Inferior parietal cortex (tissue), 1 donor: ENCODE data around the gene MIA2.
"Not testable (repeated sequence)": the region's sequence is repeated elsewhere in the genome, so short reads cannot be mapped to it uniquely, and the experiment has no call there.

Experiments used
- DNase-seq: peaks from one replicate; pipeline ENCODE4 v3.0.0-alpha.2; 2016; ENCODE audit errors: extremely low spot score

Gene MIA2, protein sequence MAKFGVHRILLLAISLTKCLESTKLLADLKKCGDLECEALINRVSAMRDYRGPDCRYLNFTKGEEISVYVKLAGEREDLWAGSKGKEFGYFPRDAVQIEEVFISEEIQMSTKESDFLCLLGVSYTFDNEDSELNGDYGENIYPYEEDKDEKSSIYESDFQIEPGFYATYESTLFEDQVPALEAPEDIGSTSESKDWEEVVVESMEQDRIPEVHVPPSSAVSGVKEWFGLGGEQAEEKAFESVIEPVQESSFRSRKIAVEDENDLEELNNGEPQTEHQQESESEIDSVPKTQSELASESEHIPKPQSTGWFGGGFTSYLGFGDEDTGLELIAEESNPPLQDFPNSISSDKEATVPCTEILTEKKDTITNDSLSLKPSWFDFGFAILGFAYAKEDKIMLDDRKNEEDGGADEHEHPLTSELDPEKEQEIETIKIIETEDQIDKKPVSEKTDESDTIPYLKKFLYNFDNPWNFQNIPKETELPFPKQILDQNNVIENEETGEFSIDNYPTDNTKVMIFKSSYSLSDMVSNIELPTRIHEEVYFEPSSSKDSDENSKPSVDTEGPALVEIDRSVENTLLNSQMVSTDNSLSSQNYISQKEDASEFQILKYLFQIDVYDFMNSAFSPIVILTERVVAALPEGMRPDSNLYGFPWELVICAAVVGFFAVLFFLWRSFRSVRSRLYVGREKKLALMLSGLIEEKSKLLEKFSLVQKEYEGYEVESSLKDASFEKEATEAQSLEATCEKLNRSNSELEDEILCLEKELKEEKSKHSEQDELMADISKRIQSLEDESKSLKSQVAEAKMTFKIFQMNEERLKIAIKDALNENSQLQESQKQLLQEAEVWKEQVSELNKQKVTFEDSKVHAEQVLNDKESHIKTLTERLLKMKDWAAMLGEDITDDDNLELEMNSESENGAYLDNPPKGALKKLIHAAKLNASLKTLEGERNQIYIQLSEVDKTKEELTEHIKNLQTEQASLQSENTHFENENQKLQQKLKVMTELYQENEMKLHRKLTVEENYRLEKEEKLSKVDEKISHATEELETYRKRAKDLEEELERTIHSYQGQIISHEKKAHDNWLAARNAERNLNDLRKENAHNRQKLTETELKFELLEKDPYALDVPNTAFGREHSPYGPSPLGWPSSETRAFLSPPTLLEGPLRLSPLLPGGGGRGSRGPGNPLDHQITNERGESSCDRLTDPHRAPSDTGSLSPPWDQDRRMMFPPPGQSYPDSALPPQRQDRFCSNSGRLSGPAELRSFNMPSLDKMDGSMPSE (N-terminal part only)

DNA sequence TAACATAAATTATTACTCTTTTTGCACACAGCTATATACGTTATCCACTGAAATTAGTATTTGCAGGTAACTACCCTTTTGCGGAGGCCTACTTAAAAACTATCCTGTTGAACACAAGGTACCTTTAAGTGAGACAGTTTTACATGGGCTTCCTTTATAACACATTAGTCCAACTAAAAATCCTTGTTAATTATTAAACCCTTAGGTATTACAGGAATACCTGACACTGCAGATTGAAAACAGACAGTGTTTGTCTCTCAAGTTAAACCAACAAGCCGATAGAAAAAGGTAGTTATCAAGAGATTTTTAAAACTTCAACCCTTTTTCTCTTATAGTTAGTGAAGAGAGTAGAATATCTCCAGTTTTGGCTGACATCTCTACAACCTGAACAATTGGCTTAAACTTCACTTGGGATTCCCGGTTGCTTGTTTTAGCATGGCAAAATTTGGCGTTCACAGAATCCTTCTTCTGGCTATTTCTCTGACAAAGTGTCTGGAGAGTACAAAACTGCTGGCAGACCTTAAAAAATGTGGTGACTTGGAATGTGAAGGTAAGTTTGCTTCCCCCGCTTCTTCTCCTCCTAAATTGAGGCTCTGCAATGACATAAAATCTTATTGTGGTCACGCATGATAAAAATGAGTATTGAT is at the start of gene MIA2:
Gene MIA2 (plus strand): TSS at position 236 of the 647 bp plus-strand sequence. CDS start 200 bp downstream, at position 436.
- no peak for DNase-seq

DNA sequence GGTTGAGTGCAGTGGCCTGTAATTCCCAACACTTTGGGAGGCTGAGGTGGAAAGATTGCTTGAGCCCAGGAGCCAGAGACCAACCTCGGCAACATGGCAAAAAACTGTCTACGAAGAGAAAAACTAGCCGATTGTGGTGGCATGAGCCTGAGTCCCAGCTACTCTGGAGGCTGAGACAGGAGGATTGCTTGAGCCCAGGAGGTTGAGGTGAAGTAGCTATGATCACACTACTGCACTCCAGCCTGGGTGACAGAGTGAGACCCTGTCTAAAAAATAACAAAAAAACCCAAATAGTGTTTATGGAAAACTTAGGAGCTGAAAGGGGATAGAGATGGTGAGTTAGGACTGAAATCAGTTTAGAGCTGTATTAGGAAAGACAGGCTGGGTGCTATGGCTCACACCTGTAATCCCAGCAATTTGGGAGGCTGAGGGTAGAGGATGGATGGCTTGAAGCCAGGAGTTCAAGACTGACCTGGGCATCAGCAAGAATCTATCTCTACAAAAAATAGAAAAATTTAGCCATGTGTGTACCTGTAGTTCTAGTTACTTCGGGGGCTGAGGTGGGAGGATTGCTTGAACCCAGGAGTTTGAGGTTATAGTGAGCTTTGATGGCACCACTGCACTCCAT is 49.0 kb upstream of the MIA2 start:
- no peak for DNase-seq

DNA sequence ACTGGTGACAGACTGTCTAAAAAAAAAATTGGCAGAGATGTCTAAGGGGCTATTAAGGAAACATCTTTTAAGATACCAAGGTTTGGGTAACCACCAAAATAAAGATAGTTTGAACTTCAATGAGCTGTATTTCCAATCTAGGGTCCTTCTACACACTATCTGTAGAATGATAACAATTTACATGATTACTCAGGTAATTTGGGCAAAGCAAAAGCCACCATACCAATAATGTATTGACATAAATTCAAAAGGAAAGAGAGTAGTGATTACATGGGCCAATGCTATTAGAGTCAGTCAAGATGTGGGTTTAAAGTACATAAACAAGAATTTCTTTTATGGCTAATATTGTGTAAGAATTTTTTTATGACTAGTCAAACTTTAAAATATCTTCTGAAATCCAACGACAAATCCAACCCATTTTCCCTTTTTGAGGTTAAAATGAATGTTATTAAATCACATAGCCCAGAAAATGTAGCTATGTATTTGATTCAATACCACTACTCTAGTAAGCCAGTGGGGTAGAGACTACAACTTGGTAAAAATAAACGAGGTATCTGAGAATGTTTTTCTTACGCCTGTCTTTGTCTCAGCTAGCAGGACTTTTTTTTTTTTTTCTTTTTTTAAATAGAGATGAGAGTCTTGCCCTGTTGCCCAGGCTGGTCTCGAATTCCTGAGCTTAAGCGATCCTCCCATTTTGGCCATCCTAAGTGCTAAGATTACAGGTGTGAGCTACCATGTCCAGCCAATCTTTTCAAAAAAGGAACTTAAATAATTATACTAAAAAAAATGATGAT is 48.3 kb upstream of the MIA2 start:
- no peak for DNase-seq

DNA sequence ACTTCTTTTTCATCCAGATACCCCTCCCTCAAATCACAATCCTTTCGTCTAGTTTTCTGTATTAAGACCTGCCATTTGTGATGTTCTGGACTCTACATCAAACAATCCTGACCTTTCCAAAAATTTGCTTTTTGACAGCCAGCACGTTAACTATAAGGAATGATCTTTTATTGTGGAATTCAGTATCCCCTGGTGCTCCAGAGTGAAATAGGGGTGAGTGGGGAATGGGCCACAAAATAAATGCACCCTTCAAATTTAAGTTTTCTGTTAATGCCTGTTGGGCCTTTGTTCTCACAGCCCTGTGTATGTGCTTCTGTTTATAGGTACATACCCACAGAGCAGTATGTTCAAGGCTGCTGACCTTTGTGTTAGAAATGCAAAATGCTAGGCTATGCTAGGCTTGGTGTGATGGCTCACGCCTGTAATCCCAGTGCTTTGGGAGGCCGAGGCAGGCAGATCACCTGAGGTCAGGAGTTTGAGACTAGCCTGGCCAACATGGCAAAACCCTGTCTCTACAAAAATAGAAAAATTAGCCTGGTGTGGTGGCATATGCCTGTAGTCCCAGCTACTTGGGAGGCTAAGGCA is 46.7 kb upstream of the MIA2 start:
- DNase-seq = no peak

DNA sequence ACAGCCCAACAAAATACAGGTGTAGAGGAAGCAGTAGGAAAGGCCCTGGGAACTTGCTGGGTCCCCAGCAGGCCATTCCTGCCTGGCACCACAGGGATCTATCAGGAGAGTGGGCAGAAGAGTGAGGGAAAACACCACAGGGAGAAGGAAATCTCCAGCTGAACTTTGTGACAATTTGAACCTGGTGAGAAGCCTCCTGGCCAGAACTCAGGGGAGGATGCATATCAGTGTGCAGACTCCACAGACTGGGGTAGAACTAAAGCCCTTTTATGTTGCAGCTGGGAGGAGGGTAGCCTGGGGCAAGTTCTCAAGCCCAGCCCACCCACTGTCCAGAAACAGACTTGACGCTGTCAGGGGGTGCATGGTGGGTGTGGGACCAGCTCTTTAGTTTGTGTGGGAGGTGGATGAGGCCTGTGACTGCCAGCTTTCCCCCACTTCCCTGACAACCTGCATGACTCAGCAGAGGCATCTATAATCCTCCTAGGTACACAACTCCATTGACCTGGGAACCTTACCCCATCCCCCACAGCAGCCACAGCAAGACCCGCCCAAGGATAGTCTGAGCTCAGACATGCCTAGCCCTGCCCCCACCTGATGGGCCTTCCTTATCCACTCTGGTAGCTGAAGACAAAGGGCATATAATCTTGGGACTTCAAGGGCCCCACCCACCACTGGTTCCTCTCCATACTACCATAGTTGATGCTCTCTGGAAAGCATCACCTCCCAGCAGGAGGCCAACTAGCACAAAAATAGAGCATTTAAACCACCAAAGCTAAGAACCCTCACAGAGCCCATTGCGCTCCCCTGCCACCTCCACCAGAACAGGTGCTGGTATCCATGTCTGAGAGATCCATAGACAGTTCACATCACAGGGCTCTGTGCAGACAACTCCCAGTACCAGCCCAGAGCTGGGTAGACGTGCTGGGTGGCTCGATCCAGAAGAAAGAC is 29.8 kb upstream of the MIA2 start:
- DNase-seq = no peak

DNA sequence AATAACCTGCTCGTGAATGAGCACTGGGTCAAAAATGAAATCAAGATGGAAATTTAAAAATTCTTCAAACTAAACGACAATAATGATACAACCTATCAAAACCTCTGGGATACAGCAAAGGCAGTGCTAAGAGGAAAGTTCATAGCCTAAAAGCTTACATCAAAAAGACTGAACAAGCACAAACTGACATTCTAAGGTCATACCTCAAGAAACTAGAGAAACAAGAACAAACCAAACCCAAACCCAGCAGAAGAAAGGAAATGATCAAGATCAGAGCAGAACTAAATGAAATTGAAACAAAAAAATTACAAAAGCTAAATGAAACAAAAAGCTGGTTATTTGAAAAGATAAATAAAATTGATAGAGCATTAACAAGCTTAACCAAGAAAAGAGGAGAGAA is 26.3 kb upstream of the MIA2 start:
- DNase-seq = not testable (repeated sequence)

DNA sequence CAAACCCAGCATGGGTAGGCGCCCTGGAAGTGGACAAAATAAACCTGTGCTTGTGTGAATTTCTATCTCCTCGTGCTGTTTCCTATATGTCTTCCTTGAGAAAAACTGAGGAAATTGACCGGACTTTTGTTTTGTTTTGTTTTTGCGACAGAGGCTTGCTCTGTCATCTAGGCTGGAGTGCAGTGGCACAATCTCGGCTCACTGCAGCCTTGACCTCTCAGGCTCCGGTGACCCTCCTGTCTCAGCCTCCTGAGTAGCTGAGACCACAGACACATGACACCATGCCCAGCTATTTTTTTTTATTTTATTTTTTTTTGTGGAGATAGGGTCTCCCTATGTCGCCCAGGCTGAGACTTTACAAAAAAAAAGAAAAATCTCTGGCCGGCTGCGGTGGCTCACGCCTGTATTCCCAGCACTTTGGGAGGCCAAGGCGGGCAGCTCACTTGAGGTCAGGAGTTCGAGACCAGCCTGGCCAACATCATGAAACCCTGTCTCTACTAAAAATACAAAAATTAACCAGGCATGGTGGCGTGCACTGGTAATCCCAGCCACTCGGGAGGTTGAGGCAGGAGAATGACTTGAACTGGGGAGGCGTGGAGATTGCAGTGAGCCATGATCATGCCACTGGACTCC is 22.5 kb upstream of the MIA2 start:
- no peak for DNase-seq

DNA sequence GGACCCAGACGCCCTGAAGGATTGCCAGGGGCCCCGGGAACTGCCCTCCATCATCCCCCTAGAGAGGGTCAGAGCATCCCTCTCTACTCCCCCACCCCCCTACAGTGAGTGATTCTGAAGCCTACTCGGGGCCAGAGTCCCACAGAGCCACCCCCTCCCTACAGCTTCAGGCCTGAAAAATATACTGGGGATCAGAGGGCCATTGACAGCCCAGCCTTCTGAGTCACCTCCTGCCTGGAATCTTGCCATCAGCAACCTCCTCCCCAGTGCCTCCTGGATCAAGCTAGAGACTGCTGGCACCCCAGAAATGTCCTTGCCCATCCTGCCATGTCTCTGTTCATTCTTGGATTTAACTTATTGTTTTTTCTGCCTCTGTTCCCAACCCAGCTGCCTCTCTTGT is 21.7 kb upstream of the MIA2 start:
- no peak for DNase-seq

DNA sequence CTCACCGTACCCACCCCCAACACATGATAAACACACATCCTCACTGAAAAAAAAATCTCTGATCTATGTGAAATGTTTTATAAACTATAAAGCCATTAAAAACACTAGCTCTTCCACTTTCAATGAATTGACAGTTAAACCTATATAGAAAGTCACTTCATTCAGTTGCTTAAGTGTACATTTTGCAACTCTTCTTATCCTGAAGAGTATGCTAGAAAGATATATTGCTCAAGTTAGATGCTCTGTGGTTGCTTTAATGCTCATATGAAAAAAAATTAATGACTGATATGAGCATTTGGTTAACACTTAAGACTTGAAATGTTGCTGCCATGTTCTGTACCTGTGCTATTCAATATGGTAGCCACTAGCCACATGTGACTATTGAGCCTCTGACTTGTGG is 21.0 kb upstream of the MIA2 start:
- DNase-seq = no peak

DNA sequence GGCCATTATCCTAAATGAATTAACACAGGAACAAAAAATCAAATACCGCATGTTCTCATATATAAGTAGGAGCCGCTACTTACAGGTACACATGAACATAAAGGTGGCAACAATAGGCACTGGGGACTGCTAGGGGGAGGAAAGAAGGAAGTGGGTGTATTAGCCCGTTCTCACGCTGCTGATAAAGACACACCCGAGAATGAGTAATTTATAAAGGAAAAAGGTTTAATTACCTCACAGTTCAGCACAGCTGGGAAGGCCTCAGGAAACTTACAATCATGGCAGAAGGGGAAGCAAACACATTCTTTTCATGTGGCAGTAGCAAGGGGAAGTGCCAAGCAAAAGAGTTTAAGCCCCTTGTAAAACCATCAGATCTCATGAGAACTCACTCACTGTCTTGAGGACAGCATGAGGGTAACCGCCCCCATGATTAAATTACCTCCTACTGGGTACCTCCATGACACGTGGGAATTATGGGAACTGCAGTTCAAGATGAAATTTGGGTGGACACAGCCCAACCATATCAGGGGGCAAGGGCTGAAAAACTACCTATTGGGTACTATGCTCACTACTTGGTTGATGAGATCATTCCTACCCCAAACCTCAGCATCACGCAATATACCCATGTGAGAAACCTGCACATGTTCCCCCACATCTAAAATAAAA is 16.4 kb upstream of the MIA2 start:
- DNase-seq = no peak

DNA sequence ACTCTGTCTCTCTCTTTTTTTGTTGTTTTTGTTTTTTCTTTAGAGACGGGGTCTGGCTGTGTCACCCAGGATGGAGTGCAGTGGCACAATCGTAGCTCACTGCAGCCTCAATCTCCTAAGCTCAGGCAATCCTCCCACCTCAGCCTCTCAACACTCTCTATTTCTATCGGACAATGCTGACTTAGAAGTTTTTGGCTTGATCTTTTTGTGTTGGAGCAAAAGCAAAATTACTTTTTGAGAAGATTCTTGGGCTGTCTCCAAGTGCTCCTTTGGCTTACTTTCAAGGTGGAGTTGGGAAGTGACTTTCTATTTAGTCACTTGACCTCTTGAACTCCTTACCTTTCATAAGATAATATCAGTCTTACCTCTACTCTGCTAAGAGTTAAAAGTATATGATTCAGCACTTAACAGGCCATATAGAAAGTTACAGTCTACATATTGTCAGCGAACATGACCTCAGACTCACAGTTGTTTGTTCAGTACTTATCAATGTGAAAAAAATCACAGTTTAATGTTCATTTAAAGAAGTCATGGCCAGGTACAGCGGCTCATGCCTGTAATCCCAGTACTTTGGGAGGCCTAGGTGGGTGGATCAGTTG is 15.4 kb upstream of the MIA2 start:
- DNase-seq = no peak

DNA sequence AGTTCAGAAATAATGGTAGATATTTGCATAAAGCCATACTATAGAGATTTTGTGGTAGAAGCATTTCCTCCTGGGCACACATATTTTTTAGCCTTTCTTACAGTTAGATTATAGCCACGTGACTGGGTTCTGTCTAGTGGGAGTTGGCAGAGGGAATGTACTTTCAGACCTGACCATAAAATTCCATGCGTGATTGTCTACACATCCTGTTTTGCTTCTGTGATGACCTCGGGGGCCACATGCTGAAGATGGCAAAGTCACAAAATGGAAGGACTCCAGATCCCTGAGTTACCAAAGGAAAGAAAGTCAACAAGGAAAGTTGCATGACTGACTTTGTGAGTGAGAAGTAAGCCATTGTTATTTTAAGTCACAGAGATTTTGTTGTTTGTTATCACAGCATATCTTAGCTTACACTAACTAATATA is 14.6 kb upstream of the MIA2 start:
- no peak for DNase-seq

DNA sequence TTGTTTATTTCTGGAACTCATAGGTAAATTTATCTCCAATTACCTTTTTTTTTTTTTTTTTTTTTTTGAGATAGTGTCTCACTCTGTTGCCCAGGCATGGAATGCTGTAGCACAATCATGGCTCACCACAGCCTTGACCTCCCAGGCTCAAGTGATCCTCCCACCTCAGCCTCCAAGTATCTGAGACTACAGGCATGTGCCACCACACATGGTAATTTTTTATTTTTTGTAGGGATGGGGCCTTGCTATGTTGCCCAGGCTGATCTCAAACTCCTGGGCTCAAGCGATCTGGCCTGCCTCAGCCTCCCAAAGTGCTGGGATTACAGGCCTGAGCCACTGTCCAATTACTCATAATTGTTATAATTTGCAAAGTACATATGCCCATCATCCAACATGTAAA is 13.2 kb upstream of the MIA2 start:
- DNase-seq = not testable (repeated sequence)

DNA sequence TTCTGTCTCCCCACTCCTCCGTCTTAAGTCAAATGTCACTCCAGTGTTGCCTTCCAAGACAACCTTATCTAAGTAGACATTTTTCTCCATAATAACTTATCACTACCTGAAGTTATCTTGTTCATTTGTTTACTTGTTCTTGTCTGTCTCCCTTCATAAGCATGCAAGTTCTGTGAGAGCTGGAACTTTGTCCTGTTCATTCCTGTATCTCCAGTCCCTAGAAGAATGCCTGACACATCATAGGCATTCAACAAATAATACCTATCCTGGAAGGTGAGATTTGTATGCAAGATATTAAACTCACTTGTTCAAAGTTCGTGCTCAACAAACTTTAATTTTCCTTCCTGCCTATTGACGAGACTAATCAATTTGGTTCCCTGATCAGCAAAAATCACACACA is 5.7 kb upstream of the MIA2 start:
- DNase-seq = no peak

DNA sequence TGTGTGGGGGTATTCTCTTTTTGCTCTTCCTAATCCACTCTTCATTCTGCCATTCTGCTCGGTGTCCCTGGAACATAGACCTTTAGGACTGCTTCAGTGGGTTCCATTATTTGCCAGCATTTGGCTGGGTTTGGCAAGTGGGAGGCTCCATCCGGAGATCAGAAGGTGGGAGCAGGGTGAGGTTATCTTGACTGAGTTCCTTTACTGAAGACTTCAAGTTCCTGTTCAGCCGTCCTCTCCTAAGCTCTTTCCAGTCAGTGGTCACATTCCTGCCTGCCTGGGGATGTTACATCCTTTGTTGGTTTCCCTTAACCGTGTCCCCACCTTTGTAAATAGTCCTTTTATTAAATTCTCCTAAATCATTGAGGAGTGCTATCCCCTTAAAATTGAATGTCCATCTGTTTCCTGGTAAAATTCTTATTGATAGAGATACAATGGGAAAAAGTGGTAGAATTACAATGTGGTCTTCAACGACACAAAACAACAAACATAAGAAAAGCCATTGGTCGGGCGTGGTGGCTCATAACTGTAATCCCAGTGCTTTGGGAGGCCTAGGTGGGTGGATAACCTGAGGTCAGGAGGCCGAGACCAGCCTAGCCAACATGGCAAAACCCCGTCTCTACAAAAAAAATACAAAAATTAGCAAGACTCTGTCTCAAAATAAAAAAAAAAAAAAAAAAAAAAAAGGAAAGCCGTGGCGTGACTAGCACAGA is 5.0 kb upstream of the MIA2 start:
- no peak for DNase-seq

DNA sequence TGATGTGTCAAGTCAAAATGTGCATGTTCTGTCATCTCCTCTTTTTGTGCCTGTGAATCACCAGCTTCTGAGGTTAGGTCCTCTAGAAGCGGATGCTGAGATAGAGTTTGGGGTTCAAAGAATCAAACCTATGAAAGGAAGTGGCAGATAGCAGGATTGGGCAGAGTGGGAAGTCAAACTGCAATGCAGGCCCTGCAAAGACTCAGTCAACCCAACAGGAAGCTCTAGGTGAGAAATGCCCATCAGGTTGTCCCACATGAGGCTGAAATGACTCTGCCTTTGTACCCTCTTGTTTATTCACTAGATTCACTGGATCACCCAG is 4.5 kb upstream of the MIA2 start:
- no peak for DNase-seq

DNA sequence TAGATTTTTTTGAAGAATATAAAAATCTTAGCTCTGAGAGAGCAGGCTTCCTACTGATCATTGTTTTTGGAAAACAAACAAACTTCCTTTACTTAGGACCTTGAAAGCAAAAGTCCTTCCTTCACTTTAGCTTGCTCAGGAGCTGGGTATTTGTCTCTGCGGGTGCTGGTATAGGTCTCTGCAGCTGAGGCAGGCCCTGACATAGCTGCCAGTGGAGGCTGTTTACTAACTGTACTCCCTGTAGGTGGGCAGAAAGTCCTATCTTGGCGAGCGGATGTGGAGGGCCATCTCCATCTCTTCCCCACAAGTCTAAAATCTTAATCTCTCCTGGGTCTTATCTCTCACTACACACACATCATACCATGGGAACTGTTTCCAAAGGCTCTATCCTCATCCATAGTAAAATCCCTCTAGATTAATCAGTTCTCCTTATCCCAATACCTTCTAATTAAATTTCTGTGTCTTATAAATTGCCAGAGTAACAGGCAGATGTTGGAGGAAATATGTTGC is 4.1 kb upstream of the MIA2 start:
- DNase-seq = no peak
